ENCODE data around the gene RBKS. TPM values are rescaled to one million over a fixed set of nuclear protein-coding genes. Genes with fewer than 3 reads are reported as not detected.

Gene RBKS
- total and polyA plus RNA-seq, 2 of the 8 experiments (the other 6 are each of a cell fraction or from before 2014, with no cell fraction given), result 1.1 to 1.5 TPM

GRCh38 chr2:27888790-27889189, 1.4 kb downstream of the RBKS start:
- no peaks in the 10 kb centered on the region for H3K9me3 ChIP-seq (ENCODE audit: insufficient read depth in 2 of 2, low read depth in 1 of 2, low read length in 1 of 2)
- H2BK120ac ChIP-seq (replicated peaks; ENCODE audit: low read depth, low read length), result no peak overlapping the region
- no peak overlapping the region for H2AK5ac ChIP-seq (ENCODE audit: low read depth, low read length)
- H3K18ac ChIP-seq (ENCODE audit: extremely low read depth, low read length), result no peak overlapping the region
- H3K79me2 ChIP-seq (ENCODE audit: control insufficient read depth in 1 of 2, insufficient read depth in 2 of 2, low read length in 2 of 2), result 0 out of 4 replicates have a peak, but pooled peaks cover 0 to 3% of the 10 kb centered on the region in 2 experiments
- H3K4me2 ChIP-seq (ENCODE audit: insufficient read depth in 1 of 2, low read depth in 2 of 2, low read length in 2 of 2), result no peak overlapping the region
- H3K14ac ChIP-seq (ENCODE audit: insufficient read length), result no peak overlapping the region
- H2AFZ ChIP-seq (ENCODE audit: low read length), result no peak overlapping the region
- H3K4me1 ChIP-seq (replicated peaks in 1 of 4; ENCODE audit: control insufficient read depth in 3 of 4, insufficient read depth in 4 of 4, low read length in 3 of 4), result no peaks in the 10 kb centered on the region
- H4K5ac ChIP-seq (ENCODE audit: insufficient read length, low read depth, low read length), result no peak overlapping the region
- H3K4ac ChIP-seq (replicated peaks; ENCODE audit: insufficient read length, low read depth, low read length), result no peak overlapping the region
- H2BK15ac ChIP-seq (ENCODE audit: low read length), result no peak overlapping the region
- H4K8ac ChIP-seq (ENCODE audit: extremely low read depth, insufficient read depth, low read length), result no peak overlapping the region
- no peak overlapping the region for H2BK20ac ChIP-seq (ENCODE audit: low read length)
- H3K4me3 ChIP-seq (ENCODE audit: extremely low read depth in 1 of 4, insufficient read depth in 2 of 4, low read depth in 3 of 4, low read length in 4 of 4), result no peak overlapping the region
- H4K91ac ChIP-seq (replicated peaks; ENCODE audit: insufficient read length, low read length), result no peak overlapping the region
- 90% methylated on average over 3 of the region's 3 CpGs; no CpG with 5 or more reads in 1 of the 2 experiments for WGBS, 2 experiments (ENCODE audit: extremely low coverage in 1 of 2, insufficient coverage in 1 of 2, insufficient read length in 1 of 2, insufficient replicate concordance in 2 of 2, low coverage in 1 of 2, low lambda C conversion rate in 2 of 2, missing lambda C conversion rate in 1 of 2)
- no peak overlapping the region for H2BK5ac ChIP-seq (ENCODE audit: low read depth, low read length)
- no peak overlapping the region for H2BK12ac ChIP-seq (ENCODE audit: low read depth, low read length)
- no peaks in the 10 kb centered on the region for H3K36me3 ChIP-seq (ENCODE audit: control insufficient read depth in 2 of 4, insufficient read depth in 4 of 4, low read length in 3 of 4)
- peaks cover 6% of the 10 kb centered on the region for H3K23me2 ChIP-seq (ENCODE audit: low read depth, low read length)
- no peak for TF ChIP-seq GABPA (IDR thresholded peaks at IDR 0.05; ENCODE audit: borderline replicate concordance, insufficient read depth, low read length)
- no peak overlapping the region for H3K56ac ChIP-seq (replicated peaks; ENCODE audit: insufficient read length, low read depth, low read length)
- no peak overlapping the region for H3K27ac ChIP-seq (ENCODE audit: low read depth, low read length)
- ChIA-PET CTCF (ENCODE audit: partially characterized antibody) (no interaction called here), POLR2A (ENCODE audit: partially characterized antibody) (no interaction called here)
- no peak overlapping the region for H3K9ac ChIP-seq (replicated peaks in 1 of 4; ENCODE audit: extremely low read depth in 1 of 4, low read depth in 3 of 4, low read length in 3 of 4)
- no peak for DNase-seq (ENCODE audit: low read depth in 1 of 2, low spot score in 2 of 2)
- no peak overlapping the region for H3K23ac ChIP-seq (ENCODE audit: insufficient read length)
- no peak for FAIRE-seq
- H3K27me3 ChIP-seq (replicated peaks in 1 of 4; ENCODE audit: control insufficient read depth in 3 of 4, extremely low read depth in 1 of 4, insufficient read depth in 3 of 4, low read length in 3 of 4), result no peaks in the 10 kb centered on the region
- H3K79me1 ChIP-seq (ENCODE audit: low read depth, low read length), result no peaks in the 10 kb centered on the region
- no peaks in the 10 kb centered on the region for H4K20me1 ChIP-seq (replicated peaks in 1 of 2; ENCODE audit: control insufficient read depth in 1 of 2, insufficient read depth in 2 of 2, low read length in 2 of 2)

Measured in H1 (cell line).